Kidney glomerular epithelial cell (primary cell): ENCODE measurements around the gene CBLC.
"Not testable (repeated sequence)": the region's sequence is repeated elsewhere in the genome, so short reads cannot be mapped to it uniquely, and the experiment has no call there.

Experiments used
- DNase-seq: peaks from one replicate; lab custom pipeline; 2025; lab: John Stamatoyannopoulos, UW

Gene CBLC

GRCh38 chr19:44765033-44765948 is 12.4 kb upstream of the CBLC start:
- no peak for DNase-seq

- DNase-seq = no peak
Observed at GRCh38 chr19:44765949-44766335, 11.7 kb upstream of the CBLC start.

GRCh38 chr19:44767295-44768180 is 10.2 kb upstream of the CBLC start:
- DNase-seq = no peak

- peak; percentile 89 for DNase-seq
Observed at GRCh38 chr19:44770550-44771257, 7.0 kb upstream of the CBLC start.

GRCh38 chr19:44772144-44772543 is 5.5 kb upstream of the CBLC start:
- DNase-seq = not testable (repeated sequence)

GRCh38 chr19:44772959-44773358 is 4.7 kb upstream of the CBLC start:
- no peak for DNase-seq

GRCh38 chr19:44775676-44776240 is 1.9 kb upstream of the CBLC start:
- no peak for DNase-seq

GRCh38 chr19:44776402-44777096 is 1.1 kb upstream of the CBLC start:
- DNase-seq = no peak

GRCh38 chr19:44779150-44779549 is 1.5 kb downstream of the CBLC start:
- no peak for DNase-seq

GRCh38 chr19:44781694-44782093 is 4.0 kb downstream of the CBLC start:
- not testable (repeated sequence) for DNase-seq

- no peak for DNase-seq
Observed at GRCh38 chr19:44782729-44783128, 5.0 kb downstream of the CBLC start.

GRCh38 chr19:44783545-44783944 is 5.9 kb downstream of the CBLC start:
- no peak for DNase-seq

GRCh38 chr19:44785271-44785670 is 7.6 kb downstream of the CBLC start:
- DNase-seq = no peak

- DNase-seq = no peak
Observed at GRCh38 chr19:44785993-44786392, 8.3 kb downstream of the CBLC start.

- no peak for DNase-seq
Observed at GRCh38 chr19:44788971-44789370, 11.3 kb downstream of the CBLC start.

- DNase-seq = no peak
Observed at GRCh38 chr19:44789943-44790483, 12.3 kb downstream of the CBLC start.

GRCh38 chr19:44792281-44792680 is 14.6 kb downstream of the CBLC start:
- DNase-seq = no peak

GRCh38 chr19:44794610-44795009 is 16.9 kb downstream of the CBLC start:
- no peak for DNase-seq

GRCh38 chr19:44795398-44795987 is 17.8 kb downstream of the CBLC start:
- no peak for DNase-seq

GRCh38 chr19:44796701-44797115 is 19.0 kb downstream of the CBLC start:
- DNase-seq = no peak
